Mesothelial cell of epicardium (in vitro differentiated cells): ENCODE data around the gene ATXN7L2. TPM values are rescaled to one million over a fixed set of nuclear protein-coding genes. Genes with fewer than 3 reads are reported as not detected.

Experiments used
- DNase-seq, 2 experiments: peaks; one replicate each; pipeline ENCODE4 v3.0.0; 2021; ENCODE audit warnings: low spot score in 2 of 2; ENCODE audit not compliant: unreplicated experiment in 2 of 2
- H3K27ac Mint-ChIP-seq: 2 replicates; pipeline ENCODE4 v1.8.0; 2021; ENCODE audit warnings: mixed read lengths
- H3K27me3 Mint-ChIP-seq: 2 replicates; pipeline ENCODE4 v1.8.0; 2021; ENCODE audit warnings: low read depth, mixed read lengths
- H3K36me3 Mint-ChIP-seq: 2 replicates; pipeline ENCODE4 v1.8.0; 2021; ENCODE audit warnings: mixed read lengths
- H3K4me1 Mint-ChIP-seq: 2 replicates; pipeline ENCODE4 v1.8.0; 2021; ENCODE audit warnings: mixed read lengths
- H3K4me3 Mint-ChIP-seq: 2 replicates; pipeline ENCODE4 v1.8.0; 2021; ENCODE audit warnings: mild to moderate bottlenecking, moderate library complexity, mixed read lengths
- H3K9me3 Mint-ChIP-seq: 2 replicates; pipeline ENCODE4 v1.8.0; 2021; ENCODE audit warnings: mixed read lengths
- CTCF ChIP-seq: fragments of 200-600 bp; sonication (generic); IDR thresholded peaks from one replicate; pipeline ENCODE4 v1.5.0; 2021; ENCODE audit warnings: antibody characterized with exemption; ENCODE audit not compliant: unreplicated experiment
- total RNA-seq: library from RNA; stranded (reverse); gene quantifications from 3 replicates; pipeline ENCODE4 v1.2.1, GENCODE V29; 2021

Gene ATXN7L2
- total RNA-seq, 1 donor from 2014 or later: 13.8 TPM

- H3K27ac Mint-ChIP-seq: no peak overlapping the region
- peak overlapping the region; percentile 90 for H3K4me3 Mint-ChIP-seq
- peaks cover 2% of the 10 kb centered on the region for H3K36me3 Mint-ChIP-seq
- peaks cover 10% of the 10 kb centered on the region for H3K4me1 Mint-ChIP-seq
- no peaks in the 10 kb centered on the region for H3K27me3 Mint-ChIP-seq
- TF ChIP-seq CTCF: no peak
- H3K9me3 Mint-ChIP-seq: no peaks in the 10 kb centered on the region
- no peak for DNase-seq
Observed at GRCh38 chr1:109493227-109493626, 9.5 kb downstream of the ATXN7L2 start.

DNA sequence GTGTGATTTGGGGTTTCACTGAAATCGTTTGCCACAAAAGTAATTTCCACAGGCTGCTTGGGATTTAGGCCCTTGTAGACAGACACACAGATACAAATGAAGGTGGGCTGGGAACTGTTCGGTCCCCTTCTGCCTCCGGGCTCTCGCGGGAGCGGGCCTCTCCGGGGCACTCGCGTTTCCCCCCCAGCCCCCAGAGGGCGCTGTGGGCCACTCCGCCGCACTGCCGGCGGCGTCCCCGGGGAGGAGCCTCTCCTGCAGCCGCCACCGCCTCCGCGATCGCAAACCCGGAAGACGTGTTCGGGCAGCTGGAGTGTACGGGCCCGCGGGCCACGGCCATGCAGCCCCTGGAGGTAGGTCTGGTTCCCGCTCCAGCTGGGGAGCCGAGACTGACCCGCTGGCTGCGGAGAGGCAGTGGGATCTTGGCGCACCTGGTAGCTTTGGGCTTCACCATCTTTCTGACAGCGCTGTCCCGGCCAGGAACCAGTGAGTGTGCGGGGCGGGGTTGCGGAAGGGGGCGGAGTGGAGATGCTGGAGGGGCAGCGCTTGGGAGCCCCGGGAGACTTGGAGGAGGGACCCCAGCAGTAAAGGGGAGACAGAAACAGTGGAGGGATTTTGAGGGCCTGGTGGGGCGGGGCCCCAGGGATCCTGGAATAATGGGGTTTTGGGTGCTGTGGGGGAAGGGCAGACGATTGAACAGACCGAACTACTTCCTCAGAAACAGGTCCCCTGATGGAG lies 10.3 kb downstream of the ATXN7L2 start, which contains the start of gene CYB561D1:
Gene CYB561D1, plus strand, starts transcription at position 290 of the 735 bp plus-strand sequence. Its CDS starts 46 bp downstream, at position 336.
- DNase-seq: peak; percentile 86 to 96
- Mint-ChIP-seq H3K9me3 (no peaks in the 10 kb centered on the region), H3K4me1 (peaks cover 10% of the 10 kb centered on the region), H3K27ac (peak within 1 kb of the TSS; percentile 85), H3K4me3 (peak within 1 kb of the TSS; percentile 90), H3K27me3 (no peaks in the 10 kb centered on the region), H3K36me3 (no peaks in the 10 kb centered on the region)
- peak; percentile 78 for TF ChIP-seq CTCF

GRCh38 chr1:109495738-109496137 lies 12.0 kb downstream of the ATXN7L2 start:
- no peak for TF ChIP-seq CTCF
- H3K27ac Mint-ChIP-seq: no peak overlapping the region

DNA sequence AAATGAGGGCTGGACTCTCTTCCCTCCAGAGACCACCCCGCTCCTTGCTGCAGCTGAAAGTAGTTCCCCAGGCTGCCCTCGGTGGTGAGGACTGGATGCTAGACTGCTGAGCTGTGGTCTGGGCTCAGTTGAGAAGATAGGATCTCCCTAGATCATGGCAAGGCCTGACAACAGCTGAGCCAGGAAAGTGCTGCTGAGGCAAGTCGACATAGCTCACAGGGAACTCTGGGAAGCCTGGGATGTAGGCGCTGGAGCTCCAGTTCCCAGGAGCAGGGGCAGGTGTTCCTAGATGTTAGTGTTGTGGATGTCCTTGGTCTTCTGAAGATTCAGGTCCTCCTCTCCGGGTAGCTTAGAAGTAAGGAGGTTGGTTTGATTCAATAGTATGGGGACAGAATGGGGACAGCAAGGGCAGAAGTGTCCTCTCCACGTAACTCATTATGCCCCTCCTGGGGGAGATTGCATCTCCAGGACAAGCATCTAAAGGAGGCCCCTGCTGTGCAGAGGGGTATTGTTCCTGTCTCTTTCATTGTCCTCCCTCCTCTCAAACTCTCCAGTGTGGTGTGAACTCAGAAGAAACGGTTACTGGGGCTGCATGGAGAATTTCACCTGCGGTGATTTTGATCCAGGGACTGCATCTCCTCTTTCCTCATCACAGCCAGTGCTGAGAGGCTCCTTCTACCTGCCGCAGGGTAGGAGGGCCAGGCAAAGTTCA lies 13.9 kb downstream of the ATXN7L2 start:
- no peaks in the 10 kb centered on the region for H3K9me3 Mint-ChIP-seq

More at GRCh38 chr1:109495738-109496137, 12.0 kb downstream of the ATXN7L2 start:
- Mint-ChIP-seq H3K27me3 (no peaks in the 10 kb centered on the region), H3K4me3 (peak overlapping the region; percentile 90), H3K9me3 (no peaks in the 10 kb centered on the region), H3K36me3 (no peaks in the 10 kb centered on the region), H3K4me1 (peaks cover 14% of the 10 kb centered on the region)
- DNase-seq: no peak

More for the DNA sequence above, 13.9 kb downstream of the ATXN7L2 start:
- no peak for DNase-seq
- Mint-ChIP-seq H3K4me1 (peaks cover 23% of the 10 kb centered on the region), H3K27me3 (no peaks in the 10 kb centered on the region), H3K4me3 (no peak overlapping the region), H3K27ac (no peak overlapping the region), H3K36me3 (no peaks in the 10 kb centered on the region)
- TF ChIP-seq CTCF: no peak
